Skin of body (tissue), 2 donors: Measurements from ENCODE around the gene LAMC3. TPM values are rescaled to one million over a fixed set of nuclear protein-coding genes. Genes with fewer than 3 reads are reported as not detected.

Experiments used
- DNase-seq: peaks from one replicate; lab custom pipeline; 2025; lab: John Stamatoyannopoulos, UW
- total RNA-seq: library from RNA; depleted of rRNA; stranded (reverse); fragments of >200 nt; gene quantifications from one replicate; pipeline ENCODE4 v1.2.3, GENCODE V29; 2014

The LAMC3 gene
- total RNA-seq, 1 donor from 2014 or later, result 8.1 TPM

DNA sequence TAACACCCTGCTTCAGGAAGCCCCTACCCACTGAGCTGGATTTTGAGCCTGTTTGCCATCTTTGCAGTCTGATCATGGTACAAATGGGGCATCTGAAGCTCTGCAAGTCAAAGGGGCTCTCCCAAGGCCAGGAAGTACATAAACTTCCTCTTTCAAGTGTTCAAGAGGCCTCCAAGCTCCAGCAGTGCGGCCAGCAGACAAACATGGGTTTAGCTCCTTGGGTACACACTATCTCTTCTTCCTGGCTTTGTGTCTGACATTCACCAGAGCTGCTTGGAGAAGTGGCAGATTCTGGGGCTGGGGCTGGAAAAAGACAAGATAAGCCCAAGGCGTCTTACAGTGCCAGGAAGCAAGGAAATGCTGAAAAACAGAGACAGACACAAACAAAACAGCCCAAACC, 34.1 kb downstream of the LAMC3 start:
- no peak for DNase-seq

DNA sequence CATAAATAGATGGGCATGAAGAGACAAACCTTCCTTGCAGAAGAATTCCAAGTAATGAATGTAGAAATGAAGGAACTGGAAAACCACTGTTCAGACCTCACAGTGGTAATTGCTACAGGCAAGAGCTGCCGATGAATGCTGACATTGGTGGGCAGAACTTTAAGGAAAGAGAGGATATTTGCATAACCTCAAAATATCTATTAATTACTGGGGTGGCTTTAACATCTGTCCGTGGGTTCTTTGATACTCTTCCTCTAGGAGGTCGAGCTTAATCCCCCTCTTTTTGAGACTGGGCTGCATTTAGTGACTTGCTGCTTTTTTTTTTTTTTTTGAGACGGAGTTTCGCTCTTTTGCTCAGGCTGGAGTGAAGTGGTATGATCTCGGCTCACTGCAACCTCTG, 34.7 kb downstream of the LAMC3 start:
- no peak for DNase-seq

DNA sequence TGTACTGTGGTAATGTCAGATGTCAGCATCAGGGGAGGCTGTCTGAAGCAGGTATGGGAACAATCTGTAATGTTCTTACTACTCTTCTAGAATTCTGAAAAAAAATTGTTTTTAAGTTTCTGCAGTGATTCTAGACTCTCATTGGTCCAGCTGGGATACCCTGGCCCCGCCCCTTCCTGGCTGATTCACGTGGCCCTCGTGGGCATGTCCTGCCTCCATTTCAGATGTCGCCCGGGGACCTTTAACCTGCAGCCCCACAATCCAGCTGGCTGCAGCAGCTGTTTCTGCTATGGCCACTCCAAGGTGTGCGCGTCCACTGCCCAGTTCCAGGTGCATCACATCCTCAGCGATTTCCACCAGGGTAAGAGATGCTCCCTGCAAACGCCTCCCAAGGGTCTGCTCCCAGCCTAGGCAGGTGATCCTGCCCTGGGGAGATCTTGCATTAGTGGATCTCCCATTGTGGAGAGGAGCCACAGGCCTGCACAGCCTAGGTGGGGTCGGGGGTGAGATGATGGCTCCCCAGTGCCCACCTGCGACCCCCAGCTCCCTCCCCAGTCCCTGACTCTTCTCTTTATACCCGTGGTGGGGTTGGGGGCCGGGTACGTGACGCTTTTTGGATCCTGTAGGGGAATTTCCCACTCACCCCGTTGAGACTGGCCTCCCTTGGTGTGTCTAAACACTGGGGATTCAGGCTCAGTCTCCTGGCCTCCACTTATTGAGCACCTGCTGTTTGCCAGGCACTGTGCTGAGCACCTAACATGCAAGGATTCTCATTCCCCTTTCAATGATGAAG, 36.5 kb downstream of the LAMC3 start:
- no peak for DNase-seq

GRCh38 chr9:131046093-131046380, 37.1 kb downstream of the LAMC3 start:
- DNase-seq, result no peak

DNA sequence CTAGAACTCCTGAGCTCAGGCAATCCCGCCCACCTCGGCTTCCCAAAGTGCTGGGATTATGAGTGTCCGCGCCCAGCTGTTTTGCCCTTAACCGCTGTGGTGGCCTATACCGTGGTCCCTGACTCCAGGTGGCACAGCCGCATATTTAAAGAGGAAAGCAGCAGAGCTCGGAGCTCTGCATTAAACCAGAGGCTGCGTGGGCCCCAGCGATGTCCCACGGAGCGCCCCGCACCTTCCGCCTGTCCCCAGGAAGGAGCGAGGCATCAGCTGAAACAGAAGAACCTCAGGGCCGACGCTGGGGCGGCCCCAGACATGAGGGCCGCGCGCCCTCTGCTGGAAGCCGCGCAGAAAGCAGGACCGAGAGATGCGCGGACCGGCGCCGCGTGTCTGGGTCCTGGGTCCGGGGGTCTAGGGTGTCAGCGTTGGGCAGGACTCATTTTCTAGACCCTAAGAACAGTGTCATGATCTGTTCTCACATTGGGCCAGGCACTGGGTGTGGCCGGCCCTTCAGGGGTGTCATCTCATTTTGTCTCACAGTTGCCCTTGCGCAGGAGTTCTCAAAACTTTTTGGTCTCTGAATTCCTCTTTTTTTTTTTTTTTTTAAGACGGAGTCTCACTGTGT, 37.7 kb downstream of the LAMC3 start:
- DNase-seq, result peak; percentile 37

- DNase-seq, result no peak
Observed at GRCh38 chr9:131048332-131048731, 39.4 kb downstream of the LAMC3 start.

DNA sequence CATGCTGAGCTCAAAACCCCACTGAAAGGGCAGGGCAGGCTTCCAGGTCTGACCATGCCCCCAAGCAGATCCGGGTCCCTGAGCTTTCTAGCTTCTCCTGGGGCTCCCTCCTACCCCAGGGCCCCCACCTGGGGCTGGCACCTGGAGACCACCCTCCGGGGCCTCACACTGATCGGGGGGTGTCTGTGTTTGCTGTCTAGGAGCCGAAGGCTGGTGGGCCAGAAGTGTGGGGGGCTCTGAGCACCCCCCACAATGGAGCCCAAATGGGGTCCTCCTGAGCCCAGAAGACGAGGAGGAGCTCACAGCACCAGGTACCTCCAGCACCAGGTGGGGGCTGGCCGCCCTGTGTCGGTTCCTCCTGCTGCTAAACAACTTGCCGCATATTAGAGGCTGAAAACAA, 39.8 kb downstream of the LAMC3 start:
- DNase-seq, result no peak

GRCh38 chr9:131049829-131050715, 41.1 kb downstream of the LAMC3 start:
- DNase-seq, result no peak

DNA sequence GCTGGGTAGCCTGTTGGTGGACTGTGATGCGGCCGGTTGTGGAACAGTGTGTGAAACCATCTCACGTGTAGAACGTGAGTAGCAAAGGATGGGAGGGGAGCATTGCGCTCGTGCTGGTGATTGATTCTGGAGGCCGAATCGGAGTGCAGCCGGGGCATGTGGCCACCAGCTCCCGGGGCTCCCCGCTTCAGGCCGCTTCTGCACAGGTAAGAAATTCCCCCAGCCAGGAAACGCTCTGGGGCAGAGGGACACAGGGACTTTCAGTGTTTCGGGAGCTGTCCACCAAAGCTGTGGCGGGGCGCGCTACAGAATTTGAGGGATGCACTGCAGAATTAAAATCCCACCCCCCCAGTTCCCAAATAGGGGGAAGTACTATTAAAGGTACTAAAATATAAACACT, 41.9 kb downstream of the LAMC3 start:
- no peak for DNase-seq

- no peak for DNase-seq
Observed at GRCh38 chr9:131051592-131052517, 42.9 kb downstream of the LAMC3 start.

- DNase-seq, result no peak
Observed at GRCh38 chr9:131053896-131054295, 44.9 kb downstream of the LAMC3 start.

DNA sequence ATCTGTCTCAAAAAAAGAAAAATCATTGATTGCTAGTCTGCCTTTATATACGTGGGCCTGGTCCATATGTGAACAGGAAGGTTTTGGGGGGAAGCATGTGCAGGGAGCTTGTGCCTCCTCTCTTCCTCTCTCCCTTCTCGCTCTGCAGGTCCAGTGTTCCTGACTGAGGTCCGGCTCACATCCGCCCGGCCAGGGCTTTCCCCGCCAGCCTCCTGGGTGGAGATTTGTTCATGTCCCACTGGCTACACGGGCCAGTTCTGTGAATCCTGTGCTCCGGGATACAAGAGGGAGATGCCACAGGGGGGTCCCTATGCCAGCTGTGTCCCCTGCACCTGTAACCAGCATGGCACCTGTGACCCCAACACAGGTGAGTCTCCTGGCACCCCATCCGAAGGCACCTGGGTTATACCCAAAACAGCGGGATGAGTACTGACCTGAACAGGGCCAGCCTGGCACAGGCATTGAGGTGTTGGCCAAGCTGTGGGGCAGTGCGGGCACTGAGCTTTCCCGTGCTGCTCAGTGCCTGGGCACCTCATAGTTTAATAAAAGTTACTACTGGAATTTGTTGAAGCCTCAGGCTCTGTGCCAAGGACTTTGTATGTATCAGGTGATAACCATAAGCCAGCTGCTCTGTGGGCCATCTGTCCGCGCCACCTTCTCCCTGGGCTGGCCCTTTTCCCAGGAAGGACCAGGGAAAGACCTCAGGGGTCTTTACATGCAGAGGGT, 48.0 kb downstream of the LAMC3 start:
- no peak for DNase-seq

DNA sequence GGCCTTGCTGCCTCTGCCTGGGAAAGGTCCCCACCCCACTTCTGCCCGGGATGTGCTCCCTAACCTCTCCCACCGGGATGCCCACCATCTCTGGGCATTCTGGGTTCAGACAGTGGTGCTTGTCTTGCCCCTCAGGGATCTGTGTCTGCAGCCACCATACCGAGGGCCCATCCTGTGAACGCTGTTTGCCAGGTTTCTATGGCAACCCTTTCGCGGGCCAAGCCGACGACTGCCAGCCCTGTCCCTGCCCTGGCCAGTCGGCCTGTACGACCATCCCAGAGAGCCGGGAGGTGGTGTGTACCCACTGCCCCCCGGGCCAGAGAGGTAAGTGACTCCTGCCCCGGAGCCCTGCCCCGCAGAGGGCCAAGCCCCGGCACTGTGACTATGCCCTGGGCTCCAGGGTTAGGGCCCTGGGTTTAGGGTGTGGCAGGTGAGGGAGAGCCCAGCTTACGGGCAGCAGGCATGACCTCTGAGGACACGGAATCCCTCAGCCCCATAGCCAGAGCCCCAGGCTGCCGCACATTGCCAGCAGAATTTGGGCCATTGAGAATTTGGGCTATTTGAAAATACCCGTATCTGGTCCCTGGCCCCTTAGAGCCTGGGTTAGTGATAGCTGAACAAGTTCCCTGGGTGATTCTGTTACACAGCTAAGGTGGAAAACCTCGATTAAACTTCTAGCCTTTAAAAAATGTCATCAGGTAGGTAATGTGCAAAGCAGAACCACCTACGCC, 52.1 kb downstream of the LAMC3 start:
- DNase-seq, result no peak

- peak; percentile 13 for DNase-seq
Observed at GRCh38 chr9:131062969-131063368, 54.0 kb downstream of the LAMC3 start.

DNA sequence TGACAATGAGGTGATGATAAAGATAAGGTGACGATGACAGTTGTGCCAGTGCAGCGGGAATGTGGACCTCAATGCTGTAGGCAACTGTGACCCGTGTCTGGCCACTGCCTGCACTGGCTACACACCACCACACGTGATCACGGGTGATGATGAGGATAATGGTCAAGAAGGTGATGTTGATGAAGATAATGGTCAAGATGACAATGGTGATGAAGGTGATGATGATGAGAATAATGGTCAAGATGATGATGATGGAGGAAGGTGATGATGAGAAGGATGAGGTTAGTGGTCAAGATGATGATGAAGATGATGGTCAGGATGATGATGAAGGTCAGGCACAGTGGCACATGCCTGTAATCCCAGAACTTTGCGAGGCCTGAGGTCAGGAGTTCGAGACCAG, 56.6 kb downstream of the LAMC3 start:
- no peak for DNase-seq

- DNase-seq, result no peak
Observed at GRCh38 chr9:131067625-131068024, 58.7 kb downstream of the LAMC3 start.

- no peak for DNase-seq
Observed at GRCh38 chr9:131068076-131068816, 59.3 kb downstream of the LAMC3 start.

DNA sequence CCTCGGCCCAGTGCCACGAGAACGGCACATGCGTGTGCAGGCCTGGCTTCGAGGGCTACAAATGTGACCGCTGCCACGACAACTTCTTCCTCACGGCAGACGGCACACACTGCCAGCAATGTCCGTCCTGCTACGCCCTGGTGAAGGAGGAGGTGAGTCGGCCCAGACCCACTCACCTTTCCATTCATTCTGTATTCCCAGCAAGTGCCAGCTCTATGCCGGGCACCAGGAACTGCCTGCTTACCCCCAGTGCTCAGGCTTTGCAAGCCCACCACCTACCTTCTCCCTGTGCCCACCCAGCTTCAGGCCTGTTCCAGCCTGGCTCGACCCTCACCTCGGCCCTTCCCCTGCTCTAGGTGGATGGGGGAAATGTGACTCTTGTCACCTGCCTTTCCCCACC, 60.7 kb downstream of the LAMC3 start:
- DNase-seq, result no peak
